Fibroblast of lung (primary cell): Measurements from ENCODE around the gene CCL3. TPM values are rescaled to one million over a fixed set of nuclear protein-coding genes. Genes with fewer than 3 reads are reported as not detected.
"Not testable (repeated sequence)": the region's sequence is repeated elsewhere in the genome, so short reads cannot be mapped to it uniquely, and the experiment has no call there.

ENCODE experiments used
- DNase-seq, 2 donors: peaks; one replicate each; pipeline versions ENCODE4 v3.0.0 to v3.0.0-alpha.2; 2010; ENCODE audit warnings: low read depth in 2 of 2
- H2AFZ ChIP-seq: 2 replicates; pipeline ENCODE4 v1.5.1; 2012; ENCODE audit warnings: low read length, control low read depth, inconsistent platforms
- H3K27ac ChIP-seq: 2 replicates; pipeline ENCODE4 v1.5.1; 2011; ENCODE audit warnings: low read length, control low read depth; ENCODE audit not compliant: insufficient read depth
- H3K27me3 ChIP-seq: 2 replicates; pipeline ENCODE4 v1.5.1; 2011; ENCODE audit warnings: mild to moderate bottlenecking, low read length; ENCODE audit not compliant: control insufficient read depth, insufficient read depth
- H3K36me3 ChIP-seq: 2 replicates; pipeline ENCODE4 v1.5.1; 2011; ENCODE audit warnings: low read length; ENCODE audit not compliant: control insufficient read depth, insufficient read depth
- H3K4me1 ChIP-seq: 2 replicates; pipeline ENCODE4 v1.5.1; 2011; ENCODE audit warnings: low read length; ENCODE audit not compliant: control insufficient read depth, insufficient read depth; ENCODE audit errors: extremely low read depth
- H3K4me2 ChIP-seq: 2 replicates; pipeline ENCODE4 v1.5.1; 2011; ENCODE audit warnings: low read length, control low read depth; ENCODE audit not compliant: insufficient read depth; ENCODE audit errors: extremely low read depth
- H3K4me3 ChIP-seq, 4 experiments: fragments of 200-600 bp in 1 of 4; sonication (generic) in 1 of 4; replicated peaks in 1 of 4; 2 replicates each; pipeline ENCODE4 v1.5.1; 2011 to 2016; ENCODE audit warnings: low read length in 4 of 4, low read depth in 3 of 4, mild to moderate bottlenecking in 3 of 4, control low read depth in 2 of 4, inconsistent platforms in 1 of 4, mixed read lengths in 1 of 4; ENCODE audit not compliant: insufficient read depth in 1 of 4; ENCODE audit errors: control extremely low read depth in 1 of 4
- H3K79me2 ChIP-seq: 2 replicates; pipeline ENCODE4 v1.5.1; 2012; ENCODE audit warnings: mild to moderate bottlenecking, low read length, inconsistent platforms; ENCODE audit not compliant: control insufficient read depth, insufficient read depth
- H3K9ac ChIP-seq: 2 replicates; pipeline ENCODE4 v1.5.1; 2011; ENCODE audit warnings: mild to moderate bottlenecking, low read length, control low read depth; ENCODE audit not compliant: insufficient read depth
- H3K9me3 ChIP-seq: 2 replicates; pipeline ENCODE4 v1.5.1; 2012; ENCODE audit warnings: low read depth, low read length; ENCODE audit not compliant: control insufficient read depth, insufficient read depth
- H4K20me1 ChIP-seq: 2 replicates; pipeline ENCODE4 v1.5.1; 2011; ENCODE audit warnings: low read length; ENCODE audit not compliant: control insufficient read depth, insufficient read depth; ENCODE audit errors: extremely low read depth
- CTCF ChIP-seq, 2 donors: IDR thresholded peaks in 1 of 2; conservative IDR thresholded peaks in 1 of 2; 1 replicate in 1 of 2; 2 replicates in 1 of 2; pipeline ENCODE4 v1.5.1; 2011 to 2012; ENCODE audit warnings: low read length in 2 of 2, control low read depth in 1 of 2, inconsistent platforms in 1 of 2, low read depth in 1 of 2, mild to moderate bottlenecking in 1 of 2
- EZH2 ChIP-seq: IDR thresholded peaks from 2 replicates; pipeline ENCODE4 v1.5.1; 2012; ENCODE audit warnings: low read length, control low read depth, mild to moderate bottlenecking; ENCODE audit errors: missing control alignments
- polyA plus RNA-seq, 2 donors: library from polyadenylated mRNA; depleted of rRNA in 1 of 2; stranded (reverse) in 1 of 2; unstranded in 1 of 2; fragments of >200 nt; gene quantifications; 2 replicates each; pipeline ENCODE4 v1.2.1, GENCODE V29; 2011 to 2012; ENCODE audit warnings: missing spikeins in 1 of 2
- total RNA-seq: library from RNA; depleted of rRNA; stranded (reverse); fragments of >200 nt; gene quantifications from 2 replicates; pipeline ENCODE4 v1.2.1, GENCODE V29; 2014

The CCL3 gene
- total and polyA plus RNA-seq, 2 donors (not counting 1 experiment from before 2014, with no cell fraction given), result not detected

DNA sequence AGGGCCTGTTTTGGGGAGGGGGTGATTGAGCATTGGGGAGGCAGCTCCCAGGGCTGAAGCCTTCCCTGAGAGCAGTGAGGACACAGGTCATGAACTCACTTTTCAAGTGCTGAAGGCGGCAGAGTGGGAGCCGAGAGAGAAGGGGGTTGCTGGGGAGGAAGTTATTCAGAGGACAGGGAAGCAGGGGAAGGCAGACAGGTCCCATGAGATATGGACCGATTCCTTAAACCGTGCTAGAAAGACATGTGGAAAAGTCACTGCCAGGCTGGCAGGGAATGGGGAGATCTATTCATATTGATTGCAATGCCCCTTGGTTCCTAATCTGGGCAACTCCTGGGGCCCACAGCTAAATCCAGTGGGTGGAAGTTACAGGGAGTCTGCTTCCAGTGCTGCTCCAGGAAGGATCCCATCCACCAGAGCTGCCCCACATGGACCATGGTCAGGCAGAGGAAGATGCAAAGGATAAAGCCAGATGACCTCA, 14.8 kb upstream of the CCL3 start:
- DNase-seq, result no peak
- Histone ChIP-seq H3K4me2 (no peak overlapping the region), H3K27me3 (no peaks in the 10 kb centered on the region), H3K79me2 (no peaks in the 10 kb centered on the region), H3K4me3 (no peak overlapping the region), H3K4me1 (no peaks in the 10 kb centered on the region), H3K9me3 (no peaks in the 10 kb centered on the region), H2AFZ (no peak overlapping the region), H3K27ac (no peak overlapping the region), H3K9ac (no peak overlapping the region), H3K36me3 (no peaks in the 10 kb centered on the region), H4K20me1 (no peaks in the 10 kb centered on the region)
- no peak for TF ChIP-seq CTCF (conservative IDR thresholded peaks at IDR 0.05 in 1 of 2, IDR thresholded peaks at IDR 0.05 in 1 of 2; ENCODE audit: low read depth in 1 of 2, low read length in 2 of 2)
- TF ChIP-seq EZH2, result no peak

- not testable (repeated sequence) for H2AFZ ChIP-seq, H3K27ac ChIP-seq, H3K9ac ChIP-seq, H3K4me1 ChIP-seq, H3K9me3 ChIP-seq, H3K79me2 ChIP-seq, H4K20me1 ChIP-seq, DNase-seq, H3K4me3 ChIP-seq, H3K4me2 ChIP-seq, H3K36me3 ChIP-seq, H3K27me3 ChIP-seq
These were observed 14.3 kb upstream of the CCL3 start for GRCh38 chr17:36104246-36104645.

DNA sequence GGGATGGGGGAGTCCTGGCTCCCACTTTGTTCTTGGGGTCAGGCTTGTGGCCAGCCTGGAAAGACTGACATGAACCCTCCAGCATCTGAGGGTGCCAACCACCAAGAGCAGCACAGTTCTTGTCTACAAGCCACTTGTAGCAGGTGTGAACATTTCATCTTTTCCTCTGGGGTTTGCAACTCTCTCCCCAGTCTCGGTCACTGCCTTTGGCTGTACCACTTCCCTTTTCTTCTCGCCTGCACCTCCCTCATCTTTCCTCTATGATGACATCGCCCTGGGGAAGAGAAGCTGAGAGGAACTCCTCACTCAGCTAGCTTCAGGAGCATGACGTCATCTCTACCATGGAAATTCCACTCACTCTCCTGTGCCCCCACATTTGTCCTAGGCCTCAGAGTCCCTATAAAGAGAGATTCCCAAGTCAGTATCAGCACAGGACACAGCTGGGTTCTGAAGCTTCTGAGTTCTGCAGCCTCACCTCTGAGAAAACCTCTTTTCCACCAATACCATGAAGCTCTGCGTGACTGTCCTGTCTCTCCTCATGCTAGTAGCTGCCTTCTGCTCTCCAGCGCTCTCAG, 13.5 kb upstream of the CCL3 start, which contains the start of gene CCL4:
TSS of gene CCL4 (plus strand) at position 427 of the 575 bp plus-strand sequence. CDS start at position 506, 79 bp downstream.
- H3K36me3 ChIP-seq, H3K4me3 ChIP-seq, H3K79me2 ChIP-seq, H3K9me3 ChIP-seq, DNase-seq, H3K4me2 ChIP-seq, H3K4me1 ChIP-seq, H3K27me3 ChIP-seq, H3K27ac ChIP-seq, H4K20me1 ChIP-seq, H2AFZ ChIP-seq, H3K9ac ChIP-seq: not testable (repeated sequence)

DNA sequence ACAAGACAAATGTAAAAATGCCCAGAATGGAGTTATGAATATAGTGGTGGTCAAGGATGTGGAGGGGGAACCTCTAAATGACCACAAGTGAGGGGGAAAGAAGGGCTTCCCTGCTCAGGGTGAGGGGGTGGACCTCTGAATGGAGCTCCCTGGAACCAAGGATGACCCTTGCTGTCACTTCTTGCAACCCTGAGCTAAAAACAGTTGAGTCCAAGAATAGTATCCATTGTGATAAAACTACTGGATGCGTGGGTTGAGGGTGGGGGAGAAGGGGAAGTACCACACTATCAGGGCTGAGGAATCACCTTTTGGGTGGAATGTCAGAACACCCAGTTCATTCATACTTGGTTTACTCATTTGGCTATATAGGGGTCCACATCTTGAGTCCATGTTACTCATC, 9.1 kb upstream of the CCL3 start:
- not testable (repeated sequence) for H3K9ac ChIP-seq, H3K36me3 ChIP-seq, H3K79me2 ChIP-seq, H4K20me1 ChIP-seq, H3K27ac ChIP-seq, H3K4me1 ChIP-seq, H3K9me3 ChIP-seq, H3K4me2 ChIP-seq, DNase-seq, H2AFZ ChIP-seq, H3K27me3 ChIP-seq, H3K4me3 ChIP-seq
